ENCODE data around the gene UROS. TPM values are rescaled to one million over a fixed set of nuclear protein-coding genes. Genes with fewer than 3 reads are reported as not detected.

Gene UROS
- 50.4 and 55.0 TPM in 2 replicates for total RNA-seq (2014; rRNA removed; shearing (Covaris generic))
- polyA plus RNA-seq (2014; cell fraction: nucleus; rRNA removed) = 104 and 105 TPM in 2 replicates

- peak; percentile 90 for DNase-seq (ENCODE audit: extremely low read depth, low read depth)
These were observed at the start of gene UROS, which contains the start of gene BCCIP for GRCh38 chr10:125822878-125823662. Gene UROS, minus strand, starts transcription at chr10:125823258. Its CDS starts 6,759 bp downstream, at chr10:125816499. Gene BCCIP, plus strand, starts transcription at chr10:125823546. Its CDS starts 12 bp downstream, at chr10:125823558.

- DNase-seq (ENCODE audit: extremely low read depth, low read depth) = no peak
These were observed 48.3 kb upstream of the UROS start for GRCh38 chr10:125871338-125871737.

- peak; percentile 43 for DNase-seq (ENCODE audit: extremely low read depth, low read depth)
These were observed 45.4 kb upstream of the UROS start for GRCh38 chr10:125868372-125868975.

- DNase-seq (ENCODE audit: extremely low read depth, low read depth) = no peak
These were observed 43.5 kb upstream of the UROS start for GRCh38 chr10:125866421-125867029.

GRCh38 chr10:125865120-125865519 is 42.1 kb upstream of the UROS start:
- no peak for DNase-seq (ENCODE audit: extremely low read depth, low read depth)

GRCh38 chr10:125859128-125859817 is 36.2 kb upstream of the UROS start:
- DNase-seq (ENCODE audit: extremely low read depth, low read depth) = no peak

- no peak for DNase-seq (ENCODE audit: extremely low read depth, low read depth)
These were observed 34.2 kb upstream of the UROS start for GRCh38 chr10:125857185-125857760.

GRCh38 chr10:125852487-125852886 is 29.4 kb upstream of the UROS start:
- no peak for DNase-seq (ENCODE audit: extremely low read depth, low read depth)

- DNase-seq (ENCODE audit: extremely low read depth, low read depth) = no peak
These were observed 28.0 kb upstream of the UROS start for GRCh38 chr10:125850766-125851731.

- no peak for DNase-seq (ENCODE audit: extremely low read depth, low read depth)
These were observed 26.4 kb upstream of the UROS start for GRCh38 chr10:125849448-125849847.

- no peak for DNase-seq (ENCODE audit: extremely low read depth, low read depth)
These were observed 25.8 kb upstream of the UROS start for GRCh38 chr10:125848857-125849256.

GRCh38 chr10:125848371-125848770 is 25.3 kb upstream of the UROS start:
- DNase-seq (ENCODE audit: extremely low read depth, low read depth) = no peak

GRCh38 chr10:125846894-125847293 is 23.8 kb upstream of the UROS start:
- no peak for DNase-seq (ENCODE audit: extremely low read depth, low read depth)

- DNase-seq (ENCODE audit: extremely low read depth, low read depth) = no peak
These were observed 22.6 kb upstream of the UROS start for GRCh38 chr10:125845617-125846016.

- DNase-seq (ENCODE audit: extremely low read depth, low read depth) = no peak
These were observed 21.7 kb upstream of the UROS start for GRCh38 chr10:125844751-125845221.

GRCh38 chr10:125843603-125844329 is 20.7 kb upstream of the UROS start:
- DNase-seq (ENCODE audit: extremely low read depth, low read depth) = no peak

GRCh38 chr10:125840955-125841354 is 17.9 kb upstream of the UROS start:
- no peak for DNase-seq (ENCODE audit: extremely low read depth, low read depth)

- DNase-seq (ENCODE audit: extremely low read depth, low read depth) = no peak
These were observed 17.3 kb upstream of the UROS start for GRCh38 chr10:125840406-125840805.
